Measurements from ENCODE around the gene MEIOSIN.

- TF ChIP-seq CTCF (IDR thresholded peaks at IDR 0.05) (no peak), POLR2A (IDR thresholded peaks at IDR 0.05) (no peak)
These were observed 27.4 kb upstream of the MEIOSIN start for GRCh38 chr19:45705710-45706415.
